HG03025 (cell line): Measurements from ENCODE around the gene RGS19.

Source experiments
- ATAC-seq: cut with Tn5 transposase; IDR thresholded peaks from one replicate; pipeline ENCODE4 v1.9.1; 2021; ENCODE audit warnings: mild to moderate bottlenecking, moderate library complexity; ENCODE audit not compliant: unreplicated experiment, low FRiP score

The RGS19 gene

DNA sequence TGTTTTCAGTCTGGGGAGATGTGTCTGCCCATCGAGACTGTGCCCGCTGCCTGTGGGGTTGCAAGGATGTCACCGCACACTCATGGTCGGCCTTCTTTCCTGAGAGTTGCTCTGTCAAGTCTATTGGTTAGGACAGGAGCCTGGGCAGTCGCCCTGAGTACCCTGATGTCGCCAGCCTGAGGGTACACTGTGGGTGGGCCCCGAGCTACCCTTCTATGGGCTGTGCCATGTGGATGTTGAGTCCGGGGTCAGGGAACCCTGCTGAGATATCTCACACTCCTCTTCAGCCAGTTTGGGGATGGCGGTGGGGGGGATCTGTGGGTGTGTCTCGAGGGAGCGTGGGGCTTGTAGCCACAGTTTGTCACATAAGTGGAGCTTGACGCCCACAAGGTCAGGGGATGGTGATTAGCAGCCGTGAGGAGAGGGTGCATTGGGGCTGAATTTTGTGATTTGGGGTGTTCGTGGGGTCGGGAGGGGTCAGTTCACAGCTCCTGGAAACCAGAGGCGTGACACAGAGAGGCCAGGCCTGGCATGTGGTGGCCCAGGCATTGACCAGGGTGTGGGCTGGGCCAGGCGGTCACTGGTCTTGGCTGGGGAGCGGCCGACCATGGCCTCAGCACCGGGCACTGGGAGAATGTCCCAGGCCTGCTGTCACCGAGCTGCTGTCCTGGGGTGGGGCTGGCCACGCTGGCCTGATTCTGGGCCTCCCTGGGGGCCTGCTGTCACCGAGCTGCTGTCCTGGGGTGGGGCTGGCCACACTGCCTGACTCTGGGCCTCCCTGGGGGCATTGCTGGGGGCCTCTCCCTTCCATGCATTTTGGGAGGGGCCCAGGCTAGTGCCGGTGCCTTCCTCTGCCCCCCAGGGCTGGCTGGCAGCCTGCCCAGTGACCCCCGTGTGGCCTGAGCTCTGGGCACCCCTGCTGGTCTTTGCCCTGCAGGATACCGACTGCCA lies 29.7 kb upstream of the RGS19 start:
- ATAC-seq, result no peak

DNA sequence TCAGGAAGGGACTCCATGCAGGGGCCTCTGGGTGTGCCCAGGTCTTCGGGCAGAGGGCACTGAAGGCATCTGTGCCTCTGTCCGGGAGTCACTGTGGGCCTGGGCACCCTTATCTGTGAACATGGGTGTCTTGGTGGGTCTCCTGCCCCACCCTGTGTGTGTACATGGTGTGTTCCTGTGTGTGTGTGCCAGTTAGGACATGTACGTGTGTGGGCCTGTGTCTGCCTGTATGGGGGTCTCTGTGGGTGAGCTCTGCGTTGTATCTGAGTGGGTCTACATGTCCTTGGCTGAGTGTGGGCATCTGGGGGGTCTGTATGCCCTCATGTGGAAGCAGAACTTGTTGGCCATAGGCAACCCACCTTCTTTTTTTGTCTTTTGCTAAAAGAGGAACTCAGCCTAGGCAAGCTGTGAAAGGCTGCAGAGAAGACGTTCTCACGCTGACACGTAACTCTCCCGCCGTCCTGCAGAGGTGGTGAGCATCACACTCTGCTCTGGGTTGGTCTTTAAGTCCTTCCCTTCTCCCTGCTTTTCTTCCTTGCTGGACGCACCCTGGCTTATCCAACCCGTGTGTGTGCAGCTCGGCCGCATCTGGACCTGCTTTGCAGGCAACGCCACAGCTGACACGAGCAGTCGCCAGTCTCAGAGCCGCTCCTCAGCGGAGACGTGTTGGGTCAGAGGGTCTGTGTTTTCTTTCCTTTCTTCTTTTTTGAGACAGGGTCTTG lies 28.6 kb upstream of the RGS19 start:
- no peak for ATAC-seq

DNA sequence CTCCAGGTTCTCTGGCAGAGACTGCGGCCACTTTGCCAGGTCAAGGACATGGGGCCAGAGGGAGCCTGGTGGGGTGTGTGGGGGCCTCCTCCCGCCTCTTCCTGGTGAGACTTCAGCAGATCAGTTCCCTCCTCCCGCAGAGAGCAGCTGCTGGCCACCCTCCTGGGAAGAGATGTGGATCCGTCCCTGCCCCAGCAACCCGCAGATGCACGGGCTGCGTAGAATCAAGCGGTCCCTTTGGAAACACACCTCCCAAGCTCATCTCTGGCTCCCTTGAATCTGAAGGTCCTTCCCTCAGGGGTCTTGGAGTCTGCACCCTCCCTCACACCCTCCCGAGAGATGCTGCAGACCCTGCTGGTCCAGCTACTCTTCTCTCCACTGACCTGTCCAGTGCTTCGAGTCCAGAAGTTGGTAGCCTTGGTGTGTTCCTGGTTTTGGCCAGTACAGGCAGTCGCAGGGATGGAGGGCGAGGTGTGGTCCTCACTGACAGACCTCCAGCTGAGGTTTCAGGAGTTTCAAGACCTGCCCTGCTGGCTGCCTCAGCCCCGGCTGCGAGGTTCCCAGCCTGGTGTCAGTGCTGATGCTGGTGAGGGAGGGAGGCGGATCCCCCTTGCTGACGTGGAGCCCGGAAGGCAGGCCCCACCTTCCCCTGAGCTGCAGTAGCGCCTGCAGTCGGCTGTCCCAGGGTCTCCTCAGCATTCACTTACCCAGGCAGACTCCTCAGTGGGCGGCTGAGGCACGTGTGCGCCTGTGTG lies 27.8 kb upstream of the RGS19 start, which contains the start of gene NPBWR2:
TSS of gene NPBWR2 (minus strand) at position 585 of the 755 bp plus-strand sequence. CDS start 734 bp downstream, outside the sequence.
- ATAC-seq, result no peak

DNA sequence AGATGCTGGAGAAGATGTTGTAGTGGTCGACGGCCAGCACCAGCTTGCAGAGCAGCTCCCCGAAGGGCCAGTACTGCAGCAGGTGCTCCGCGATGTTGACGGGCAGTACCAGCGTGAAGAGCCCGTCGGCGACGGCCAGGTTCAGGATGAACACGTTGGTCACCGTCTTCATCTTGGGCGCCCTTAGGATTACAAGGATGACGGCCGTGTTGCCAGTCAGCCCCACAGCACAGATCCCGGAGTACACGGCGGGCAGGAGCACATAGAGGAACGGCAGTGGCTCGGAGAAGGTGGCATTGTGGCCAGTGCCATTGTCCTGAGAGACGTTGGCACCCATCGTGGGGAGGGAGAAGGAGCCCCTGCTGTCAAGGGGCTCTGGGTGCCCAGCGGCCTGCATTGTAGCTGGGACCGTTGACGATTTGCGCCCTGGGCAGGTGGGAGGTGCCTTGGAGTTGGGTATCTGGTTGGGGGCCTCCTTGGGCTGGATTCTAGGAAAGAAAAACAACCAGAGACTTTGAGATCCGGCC lies 27.2 kb upstream of the RGS19 start:
- no peak for ATAC-seq

DNA sequence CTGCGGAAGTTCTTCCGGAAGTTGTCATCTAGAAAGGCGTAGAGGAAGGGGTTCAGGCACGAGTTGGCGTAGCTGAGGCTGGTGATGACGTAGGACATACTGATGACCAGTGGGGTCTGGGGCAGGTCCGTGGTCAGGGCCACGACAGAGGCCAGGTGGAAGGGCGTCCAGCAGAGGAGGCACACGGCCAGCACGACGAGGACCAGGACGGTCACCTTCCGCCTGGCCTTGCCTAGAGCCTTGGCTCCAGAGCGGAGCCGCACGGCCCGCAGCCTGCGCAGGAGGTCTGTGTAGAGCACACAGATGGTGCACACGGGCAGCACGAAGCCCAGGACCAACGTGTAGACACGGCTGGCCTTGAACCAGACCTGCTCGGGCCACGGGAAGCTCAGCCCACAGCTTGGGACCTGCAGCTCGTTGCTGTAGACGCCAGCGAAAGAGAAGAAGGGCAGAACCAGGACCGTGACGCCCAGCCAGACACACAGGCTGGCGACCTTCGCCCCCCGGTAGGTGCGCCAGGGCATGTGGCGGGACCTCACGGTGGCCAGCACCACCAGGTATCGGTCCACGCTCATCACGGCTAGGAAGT lies 26.6 kb upstream of the RGS19 start:
- no peak for ATAC-seq

DNA sequence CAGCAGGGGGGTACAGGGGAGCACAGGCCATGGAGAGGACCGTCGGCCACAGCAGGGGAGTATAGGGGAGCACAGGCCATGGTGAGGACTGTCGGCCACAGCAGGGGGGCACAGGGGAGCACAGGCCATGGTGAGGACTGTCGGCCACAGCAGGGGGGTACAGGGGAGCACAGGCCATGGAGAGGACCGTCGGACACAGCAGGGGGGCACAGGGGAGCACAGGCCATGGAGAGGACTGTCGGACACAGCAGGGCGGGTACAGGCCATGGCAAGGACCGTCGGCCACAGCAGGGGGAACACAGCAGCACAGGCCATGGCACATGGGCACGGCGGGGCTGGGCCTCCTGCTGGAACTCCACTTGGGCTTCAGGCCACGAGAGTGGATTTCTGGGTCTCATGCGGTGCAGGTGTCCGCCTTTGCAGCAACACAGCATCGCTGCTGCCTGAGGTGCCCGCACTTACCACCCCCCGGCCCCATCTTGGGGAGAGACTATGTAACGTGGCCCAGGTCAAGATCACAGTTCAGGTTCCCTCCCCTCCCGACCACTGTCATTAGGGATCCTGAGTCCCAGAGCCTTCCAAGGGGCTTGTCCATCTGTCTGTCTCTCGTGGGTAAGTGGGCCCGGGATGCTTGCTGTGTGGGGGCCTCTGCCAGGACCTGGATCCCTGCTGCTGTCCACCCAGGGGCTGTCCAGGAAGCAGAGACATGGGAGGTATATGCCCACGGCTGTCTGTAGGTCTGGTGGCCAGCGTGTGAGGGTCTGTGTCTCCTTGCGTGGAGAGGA lies 25.5 kb upstream of the RGS19 start:
- ATAC-seq, result no peak

DNA sequence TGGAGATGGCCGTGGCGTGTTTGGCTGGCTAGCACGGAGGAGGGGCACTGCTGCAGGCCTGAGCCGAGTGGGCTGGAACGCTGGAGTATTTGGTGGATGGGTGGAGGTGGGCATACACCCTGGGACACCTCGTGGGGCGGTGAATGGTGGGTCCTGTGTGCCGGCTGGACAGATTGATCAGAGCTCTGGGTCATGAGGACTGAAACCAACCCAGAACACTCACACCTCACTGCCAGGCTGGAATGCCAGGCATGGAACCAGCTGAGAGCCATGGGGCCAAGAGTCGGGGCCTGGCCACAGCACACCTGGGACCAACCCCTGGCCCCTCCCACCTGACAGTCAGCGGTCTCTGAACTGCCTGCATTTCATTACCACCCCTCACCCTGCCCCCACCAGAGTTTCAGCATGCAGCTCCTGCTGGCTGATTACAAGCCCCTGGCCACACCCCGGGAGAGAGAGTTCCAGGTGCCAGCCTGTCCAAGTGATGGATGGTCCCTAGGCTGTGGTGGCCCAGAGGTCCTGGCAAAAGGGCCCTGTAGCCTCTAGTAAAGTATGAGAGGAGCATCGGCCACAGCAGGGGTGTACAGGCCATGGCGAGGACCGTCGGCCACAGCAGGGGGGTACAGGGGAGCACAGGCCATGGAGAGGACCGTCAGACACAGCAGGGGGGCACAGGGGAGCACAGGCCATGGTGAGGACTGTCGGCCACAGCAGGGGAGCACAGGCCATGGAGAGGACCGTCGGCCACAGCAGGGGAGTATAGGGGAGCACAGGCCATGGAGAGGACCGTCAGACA lies 24.8 kb upstream of the RGS19 start:
- no peak for ATAC-seq

DNA sequence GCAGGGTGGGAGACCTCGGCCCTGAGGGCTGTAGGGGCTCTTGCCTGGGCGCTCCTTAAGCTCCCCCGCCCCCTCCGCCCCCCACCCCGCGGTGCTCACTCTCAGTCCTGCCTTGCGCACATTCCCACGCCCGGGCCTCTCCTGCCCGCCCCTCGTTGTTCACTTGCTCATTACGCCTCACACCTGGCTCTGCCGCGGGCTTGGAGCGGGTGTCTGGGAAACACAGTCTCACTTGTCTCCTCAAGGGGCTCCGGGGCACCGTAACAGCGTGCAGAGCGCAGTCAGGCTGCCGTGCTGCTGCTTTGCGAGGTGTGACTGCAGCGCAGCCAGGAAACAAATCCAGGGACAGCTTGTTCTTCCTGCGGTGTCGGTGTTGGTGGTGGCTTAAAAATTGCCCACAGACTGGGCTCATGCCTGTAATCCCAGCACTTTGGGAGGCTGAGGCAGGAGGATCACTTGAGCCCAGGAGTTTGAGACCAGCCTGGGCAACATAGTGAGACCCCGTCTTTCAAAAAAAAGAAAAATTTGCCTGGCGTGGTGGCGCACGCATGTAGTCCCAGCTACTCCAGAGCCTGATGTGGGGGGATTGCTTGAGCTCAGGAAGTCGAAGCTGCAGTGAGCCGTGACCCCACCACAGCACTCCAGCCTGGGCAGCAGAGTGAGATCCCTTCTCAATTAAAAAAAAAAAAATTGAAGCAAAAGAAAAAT lies 23.5 kb upstream of the RGS19 start:
- no peak for ATAC-seq

DNA sequence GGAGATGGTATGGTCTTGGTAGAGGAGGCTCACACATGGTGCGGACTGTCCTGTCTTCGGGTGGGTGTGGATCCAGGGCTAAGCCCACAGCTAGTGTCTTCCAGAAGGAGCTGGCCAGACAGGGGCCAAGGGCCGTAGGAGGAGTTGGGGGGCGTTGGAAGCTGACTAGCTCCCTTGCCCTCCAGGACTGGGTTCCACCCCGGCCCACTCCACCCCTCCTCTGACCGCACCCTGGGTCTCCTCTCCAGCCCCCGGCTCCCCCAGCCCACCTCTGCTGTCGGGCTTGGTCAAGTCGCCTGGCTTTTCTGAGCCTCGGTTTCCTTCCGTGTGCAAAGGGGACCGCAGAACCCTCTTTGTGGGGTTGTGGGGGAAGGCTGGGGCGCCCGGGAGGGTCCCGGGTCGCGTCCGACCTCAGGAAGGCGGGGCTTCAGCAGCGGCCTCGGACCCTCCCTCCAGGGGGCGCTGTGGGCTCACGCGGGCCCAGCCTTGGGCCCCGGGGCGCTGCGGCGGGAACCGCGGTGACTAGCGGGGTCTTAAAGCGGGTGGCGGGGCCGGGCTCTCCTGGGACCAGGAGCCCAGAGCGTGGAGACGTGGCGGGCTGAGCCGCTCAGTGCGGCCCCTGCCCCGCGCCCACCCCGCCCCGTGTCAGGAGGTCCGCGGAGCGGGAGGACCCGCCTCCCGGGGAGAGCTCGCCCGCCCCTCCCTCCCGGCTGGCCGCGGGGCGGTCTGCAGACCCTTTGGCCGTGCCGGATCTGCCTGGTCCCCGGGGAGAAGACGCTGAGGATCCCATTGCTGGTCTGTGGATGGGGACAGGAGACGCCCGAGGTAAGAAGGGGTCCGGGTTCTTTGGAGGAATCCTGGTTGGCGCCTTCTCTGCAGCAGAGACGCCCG lies 22.7 kb upstream of the RGS19 start:
- no peak for ATAC-seq

DNA sequence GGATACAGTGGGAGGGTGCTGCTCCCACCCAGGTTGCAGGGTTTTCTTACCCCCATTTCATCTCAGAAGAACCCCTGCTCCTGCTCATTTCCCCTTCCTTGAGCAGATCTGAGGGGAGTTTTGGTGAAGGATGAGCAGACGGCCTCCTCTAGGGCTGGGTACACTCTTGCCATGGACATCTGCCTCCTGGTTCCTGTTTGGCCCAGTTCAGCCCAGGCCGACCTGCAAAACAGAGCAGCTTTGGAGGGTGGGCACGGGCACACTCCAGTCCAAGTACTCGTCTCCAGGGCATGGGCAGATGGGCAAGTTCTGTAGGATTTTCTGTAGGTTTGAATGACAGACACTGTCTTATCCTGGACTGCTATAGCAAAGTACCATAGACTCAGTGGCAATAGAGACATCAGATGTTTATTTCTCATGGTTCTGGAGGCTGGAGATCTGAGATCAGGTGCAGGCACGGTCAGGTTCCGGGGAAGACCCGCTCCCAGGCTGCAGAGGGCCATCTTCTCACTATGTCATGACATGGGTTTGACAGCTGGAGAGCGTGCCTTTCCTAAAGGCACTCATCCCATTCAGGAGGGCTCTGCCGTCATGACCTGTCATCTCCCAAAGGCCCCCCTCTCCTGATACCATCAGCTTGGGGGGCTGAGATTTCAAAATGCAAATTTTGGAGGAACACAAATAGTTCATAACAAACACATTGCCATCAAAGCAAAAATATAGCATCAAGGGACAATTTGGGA lies 21.8 kb upstream of the RGS19 start:
- ATAC-seq, result no peak

DNA sequence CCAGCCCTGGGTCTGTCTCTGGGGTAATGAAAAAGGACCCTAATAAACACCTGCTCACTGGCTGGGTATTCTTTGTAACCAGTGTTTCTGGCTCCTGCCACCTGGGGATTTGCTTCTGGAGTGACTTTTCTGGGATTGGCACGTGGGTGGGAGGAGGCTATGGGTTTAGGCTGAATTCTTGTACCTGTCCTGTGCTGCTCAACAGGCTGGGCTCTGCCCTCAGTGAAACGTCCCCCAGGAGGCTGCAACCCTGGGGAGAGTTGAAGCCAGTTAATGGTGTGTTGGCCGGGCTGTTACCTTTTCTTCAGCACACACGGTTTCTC lies 21.2 kb upstream of the RGS19 start:
- no peak for ATAC-seq

DNA sequence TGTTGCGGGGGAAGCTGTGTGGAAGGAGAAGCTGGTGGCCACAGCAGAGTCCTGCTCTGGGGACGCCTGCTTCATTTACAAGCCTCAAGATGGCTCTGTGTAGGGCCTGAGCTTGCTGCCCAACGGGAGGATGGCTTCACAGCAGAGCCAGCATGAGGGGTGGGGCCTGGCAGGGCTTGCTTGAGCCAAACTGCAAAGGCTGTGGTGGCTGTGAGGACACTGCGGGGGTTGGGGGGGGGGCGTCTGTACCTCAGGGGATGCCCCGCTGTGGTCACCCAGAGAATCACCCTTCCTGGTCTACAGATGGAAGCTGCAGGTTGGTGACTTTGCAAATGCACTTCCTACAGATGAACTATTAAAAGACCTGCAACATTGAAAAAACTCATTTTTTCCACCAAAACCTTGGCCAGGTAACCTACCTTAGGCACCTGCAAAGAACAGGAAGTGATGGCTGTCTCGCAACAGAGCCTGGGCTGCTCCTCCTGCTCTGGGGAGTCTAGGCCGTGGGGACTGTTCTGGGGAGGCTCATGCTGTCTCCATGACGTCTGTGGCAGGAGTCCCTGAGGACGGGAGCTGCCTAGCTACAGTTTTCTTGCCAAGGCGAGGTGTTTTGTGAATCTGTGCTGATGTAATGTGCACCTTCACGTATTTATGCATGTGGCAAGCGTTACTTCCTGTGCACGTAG lies 20.7 kb upstream of the RGS19 start:
- ATAC-seq, result no peak

DNA sequence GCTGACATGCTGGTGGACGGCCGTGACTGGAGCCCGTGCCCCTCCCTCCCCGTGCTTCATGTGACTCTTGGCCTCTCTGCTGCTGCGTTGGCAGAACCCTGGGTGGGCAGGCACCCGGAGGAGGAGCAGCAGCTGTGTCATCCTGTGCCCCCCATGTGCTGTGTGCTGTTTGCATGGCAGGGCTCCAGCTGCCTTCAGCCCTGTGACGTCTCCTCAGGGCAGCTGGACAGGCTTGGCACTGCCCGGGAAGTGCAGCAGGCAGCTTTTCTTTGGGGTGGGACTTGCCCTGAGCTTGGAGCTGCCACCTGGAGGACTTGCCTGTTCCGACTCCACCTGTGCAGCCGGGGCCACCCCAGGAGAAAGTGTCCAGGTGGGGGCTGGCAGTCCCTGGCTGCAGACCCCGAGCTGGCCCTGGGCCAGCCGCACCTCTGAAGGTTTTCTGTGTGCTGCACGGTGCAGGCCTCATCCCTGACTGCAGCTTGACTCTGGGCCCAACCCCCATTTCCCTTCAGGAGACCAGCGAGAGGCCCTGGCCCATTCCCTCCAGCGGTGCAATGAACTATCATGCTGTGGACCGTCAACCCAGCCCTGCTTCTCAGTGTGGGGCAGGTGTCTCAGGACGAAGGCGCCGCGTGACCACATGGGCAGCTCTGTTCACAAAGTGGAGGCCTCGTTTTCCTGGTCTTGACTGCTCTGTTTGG lies 19.9 kb upstream of the RGS19 start:
- ATAC-seq, result no peak

DNA sequence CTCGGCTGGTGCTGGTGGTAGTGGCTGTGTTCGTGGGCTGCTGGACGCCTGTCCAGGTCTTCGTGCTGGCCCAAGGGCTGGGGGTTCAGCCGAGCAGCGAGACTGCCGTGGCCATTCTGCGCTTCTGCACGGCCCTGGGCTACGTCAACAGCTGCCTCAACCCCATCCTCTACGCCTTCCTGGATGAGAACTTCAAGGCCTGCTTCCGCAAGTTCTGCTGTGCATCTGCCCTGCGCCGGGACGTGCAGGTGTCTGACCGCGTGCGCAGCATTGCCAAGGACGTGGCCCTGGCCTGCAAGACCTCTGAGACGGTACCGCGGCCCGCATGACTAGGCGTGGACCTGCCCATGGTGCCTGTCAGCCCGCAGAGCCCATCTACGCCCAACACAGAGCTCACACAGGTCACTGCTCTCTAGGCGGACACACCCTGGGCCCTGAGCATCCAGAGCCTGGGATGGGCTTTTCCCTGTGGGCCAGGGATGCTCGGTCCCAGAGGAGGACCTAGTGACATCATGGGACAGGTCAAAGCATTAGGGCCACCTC lies 19.2 kb upstream of the RGS19 start:
- ATAC-seq, result no peak

DNA sequence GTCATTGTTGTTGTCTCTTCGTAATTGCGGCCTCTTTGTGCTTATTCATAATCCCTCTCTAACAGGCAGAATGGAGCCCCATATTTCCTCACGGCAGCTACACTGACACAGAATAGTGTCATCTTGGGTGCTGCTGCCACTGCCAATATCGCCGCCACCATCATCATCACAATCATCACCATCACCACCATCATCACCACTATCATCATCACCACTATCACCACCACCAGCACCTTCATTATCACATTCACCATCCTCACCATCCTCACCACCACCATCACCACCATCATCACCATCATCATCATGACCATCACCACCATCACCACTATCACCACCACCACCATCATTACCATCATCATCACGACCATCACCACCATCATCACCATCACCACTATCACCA lies 17.2 kb upstream of the RGS19 start:
- no peak for ATAC-seq
